GM23338 (cell line): Measurements from ENCODE around the gene TST. TPM values are rescaled to one million over a fixed set of nuclear protein-coding genes. Genes with fewer than 3 reads are reported as not detected.

Experiments used
- ATAC-seq: fragments of 200-7000 bp; cut with Tn5 transposase; 3 replicates; pipeline ENCODE4 v1.9.1; 2020
- DNase-seq: peaks from one replicate; pipeline ENCODE4 v3.0.0-alpha.2; 2015; ENCODE audit warnings: low spot score
- H2AFZ ChIP-seq: fragments of 200-600 bp; sonication (generic); 2 replicates; pipeline ENCODE4 v1.8.0; 2016; ENCODE audit warnings: antibody characterized with exemption, mild to moderate bottlenecking, moderate library complexity
- H3F3A ChIP-seq: fragments of 200-600 bp; sonication (generic); replicated peaks from 2 replicates; pipeline ENCODE4 v1.8.0; 2017; ENCODE audit warnings: antibody characterized with exemption, mixed run types, low read depth
- H3K27ac ChIP-seq: fragments of 200-600 bp; sonication (generic); 2 replicates; pipeline ENCODE4 v1.6.1; 2016; ENCODE audit warnings: low read depth
- H3K27me3 ChIP-seq: fragments of 200-600 bp; sonication (generic); 2 replicates; pipeline ENCODE4 v1.8.0; 2016; ENCODE audit warnings: mild to moderate bottlenecking, mixed run types, moderate library complexity; ENCODE audit not compliant: insufficient read depth
- H3K36me3 ChIP-seq: fragments of 200-600 bp; sonication (generic); 2 replicates; pipeline ENCODE4 v1.8.0; 2016; ENCODE audit warnings: mild to moderate bottlenecking; ENCODE audit not compliant: insufficient read depth
- H3K4me1 ChIP-seq: fragments of 200-600 bp; sonication (generic); 2 replicates; pipeline ENCODE4 v1.8.0; 2016; ENCODE audit warnings: mild to moderate bottlenecking, moderate library complexity; ENCODE audit not compliant: insufficient read depth
- H3K4me2 ChIP-seq: fragments of 200-600 bp; sonication (generic); 2 replicates; pipeline ENCODE4 v1.7.1; 2017; ENCODE audit warnings: mixed run types
- H3K4me3 ChIP-seq: fragments of 200-600 bp; sonication (generic); 2 replicates; pipeline ENCODE4 v1.6.1; 2016; ENCODE audit warnings: mixed run types
- H3K79me2 ChIP-seq: fragments of 200-600 bp; sonication (generic); replicated peaks from 2 replicates; pipeline ENCODE4 v1.8.0; 2017; ENCODE audit warnings: mild to moderate bottlenecking; ENCODE audit not compliant: insufficient read depth
- H3K9me2 ChIP-seq: fragments of 200-600 bp; sonication (generic); 2 replicates; pipeline ENCODE4 v1.8.0; 2017; ENCODE audit not compliant: insufficient read depth
- H4K20me1 ChIP-seq: fragments of 200-600 bp; sonication (generic); replicated peaks from 2 replicates; pipeline ENCODE4 v1.8.0; 2017; ENCODE audit warnings: mild to moderate bottlenecking; ENCODE audit not compliant: insufficient read depth
- H3K27ac Mint-ChIP-seq: 2 replicates; pipeline ENCODE4 v1.8.0; 2020; ENCODE audit warnings: inconsistent platforms, mild to moderate bottlenecking, moderate library complexity, mixed read lengths
- H3K27me3 Mint-ChIP-seq: 3 replicates; pipeline ENCODE4 v1.8.0; 2022; ENCODE audit warnings: low read depth, mild to moderate bottlenecking, moderate library complexity, mixed read lengths, inconsistent platforms; ENCODE audit not compliant: insufficient read depth, poor library complexity
- H3K36me3 Mint-ChIP-seq: 3 replicates; pipeline ENCODE4 v1.8.0; 2021; ENCODE audit warnings: low read depth, mild to moderate bottlenecking, inconsistent platforms, moderate library complexity, mixed read lengths
- H3K4me1 Mint-ChIP-seq: 3 replicates; pipeline ENCODE4 v1.8.0; 2020; ENCODE audit warnings: mild to moderate bottlenecking, inconsistent platforms, mixed read lengths
- H3K4me3 Mint-ChIP-seq: 3 replicates; pipeline ENCODE4 v1.8.0; 2021; ENCODE audit warnings: moderate library complexity, mild to moderate bottlenecking, inconsistent platforms, mixed read lengths
- H3K9me3 Mint-ChIP-seq: 3 replicates; pipeline ENCODE4 v1.8.0; 2020; ENCODE audit warnings: moderate library complexity, mild to moderate bottlenecking, inconsistent platforms, mixed read lengths
- CREB1 ChIP-seq: fragments of 250-450 bp; sonication (Bioruptor Pico); IDR thresholded peaks from 2 replicates; pipeline ENCODE4 v1.5.0; 2020; ENCODE audit warnings: low read depth, mild to moderate bottlenecking, moderate library complexity
- CTCF ChIP-seq, 2 experiments: fragments of 200-600 bp in 1 of 2; sonication (generic) in 1 of 2; conservative IDR thresholded peaks; 2 replicates each; pipeline versions ENCODE4 v1.5.1 to v1.6.1; 2016 to 2017; ENCODE audit warnings: antibody characterized with exemption in 2 of 2, low read depth in 2 of 2, mild to moderate bottlenecking in 2 of 2, moderate library complexity in 1 of 2
- ETS1 ChIP-seq: IDR thresholded peaks from 2 replicates; pipeline ENCODE4 v1.6.1; 2016; ENCODE audit warnings: antibody characterized with exemption
- EZH2 ChIP-seq: fragments of 200-600 bp; sonication (generic); IDR thresholded peaks from one replicate; pipeline ENCODE4 v1.8.0; 2017; ENCODE audit warnings: antibody characterized with exemption, mild to moderate bottlenecking, low read depth; ENCODE audit not compliant: unreplicated experiment
- EZH2phosphoT487 ChIP-seq: fragments of 200-600 bp; sonication (generic); IDR thresholded peaks from one replicate; pipeline ENCODE4 v1.8.1; 2018; ENCODE audit warnings: antibody characterized with exemption; ENCODE audit not compliant: unreplicated experiment
- ZNF331 ChIP-seq: fragments of 250-450 bp; sonication (Bioruptor Pico); IDR thresholded peaks from 2 replicates; pipeline ENCODE4 v1.5.0; 2020; ENCODE audit warnings: low read depth, mild to moderate bottlenecking, moderate library complexity
- ZNF462 ChIP-seq: fragments of 250-450 bp; sonication (Bioruptor Pico); IDR thresholded peaks from 2 replicates; pipeline ENCODE4 v1.5.0; 2020; ENCODE audit warnings: mild to moderate bottlenecking, moderate library complexity
- polyA plus RNA-seq: library from polyadenylated mRNA; unstranded; fragments of >200 nt; fragmentation: Nextera tagmentation; extraction: Ambion mirVana; gene quantifications from 2 replicates; pipeline ENCODE4 v1.2.1, GENCODE V29; 2016
- total RNA-seq: library from RNA; depleted of rRNA; stranded (reverse); fragments of >200 nt; shearing (Covaris generic); gene quantifications from 2 replicates; pipeline ENCODE4 v1.2.3, GENCODE V29; 2014

Gene TST
- total and polyA plus RNA-seq, 2 experiments from 2014 or later, result 14.6 to 32.7 TPM

GRCh38 chr22:36981247-36981775 lies 37.9 kb downstream of the TST start:
- Histone ChIP-seq H3K4me3 (no peak overlapping the region), H2AFZ (peak overlapping the region; percentile 82; the same call in 1 of the 2 replicates), H3K27me3 (no peaks in the 10 kb centered on the region), H3K36me3 (no peaks in the 10 kb centered on the region), H3K4me2 (no peak overlapping the region), H3F3A (no peaks in the 10 kb centered on the region), H3K27ac (no peak overlapping the region), H4K20me1 (no peaks in the 10 kb centered on the region), H3K4me1 (no peaks in the 10 kb centered on the region), H3K79me2 (no peaks in the 10 kb centered on the region), H3K9me2 (no peaks in the 10 kb centered on the region; the same call in 1 of the 2 replicates)
- no peak overlapping the region for H3K4me3 Mint-ChIP-seq
- peaks cover 13% of the 10 kb centered on the region for H3K9me3 Mint-ChIP-seq
- no peak overlapping the region for H3K27ac Mint-ChIP-seq
- no peak for ATAC-seq
- peaks cover 4% of the 10 kb centered on the region; the same call in 2 of the 3 replicates for H3K36me3 Mint-ChIP-seq
- TF ChIP-seq CREB1 (CRISPR knock-in tag), result no peak
- no peak for TF ChIP-seq ETS1
- TF ChIP-seq ZNF331 (CRISPR knock-in tag), result no peak
- no peak for TF ChIP-seq EZH2phosphoT487
- no peak for TF ChIP-seq CTCF (conservative IDR thresholded peaks at IDR 0.05; ENCODE audit: low read depth in 2 of 2)
- no peak for TF ChIP-seq ZNF462 (CRISPR knock-in tag)
- no peak for TF ChIP-seq EZH2
- H3K4me1 Mint-ChIP-seq, result peaks cover 17% of the 10 kb centered on the region
- DNase-seq, result no peak
- H3K27me3 Mint-ChIP-seq, result peaks cover 2% of the 10 kb centered on the region
